Endodermal cell (in vitro differentiated cells): ENCODE data around the gene CD33. TPM values are rescaled to one million over a fixed set of nuclear protein-coding genes. Genes with fewer than 3 reads are reported as not detected.

Experiments used
- DNase-seq: peaks from one replicate; pipeline ENCODE4 v3.0.0-alpha.2; 2017
- H3K27ac ChIP-seq: 2 replicates; pipeline ENCODE4 v1.5.1; 2013; ENCODE audit warnings: mild to moderate bottlenecking, low read depth, low read length, moderate library complexity
- H3K27me3 ChIP-seq: 2 replicates; pipeline ENCODE4 v1.6.1; 2013; ENCODE audit warnings: mild to moderate bottlenecking, low read length, moderate library complexity; ENCODE audit not compliant: insufficient read depth, control insufficient read depth, poor library complexity, severe bottlenecking
- H3K36me3 ChIP-seq: 2 replicates; pipeline ENCODE4 v1.7.0; 2013; ENCODE audit warnings: mild to moderate bottlenecking, low read length, moderate library complexity; ENCODE audit not compliant: control insufficient read depth, insufficient read depth
- H3K4me1 ChIP-seq: one replicate; pipeline ENCODE4 v1.7.0; 2013; ENCODE audit warnings: low read length; ENCODE audit not compliant: control insufficient read depth, insufficient read depth
- H3K4me3 ChIP-seq: 2 replicates; pipeline ENCODE4 v1.5.1; 2013; ENCODE audit warnings: mild to moderate bottlenecking, low read length, moderate library complexity
- H3K9ac ChIP-seq: 2 replicates; pipeline ENCODE4 v1.6.1; 2013; ENCODE audit warnings: mild to moderate bottlenecking, low read length, moderate library complexity; ENCODE audit not compliant: poor library complexity, severe bottlenecking; ENCODE audit errors: extremely low read depth
- H3K9me3 ChIP-seq: 2 replicates; pipeline ENCODE4 v1.6.1; 2013; ENCODE audit warnings: mild to moderate bottlenecking, low read length, moderate library complexity; ENCODE audit not compliant: control insufficient read depth
- H3K27ac Mint-ChIP-seq: 2 replicates; pipeline ENCODE4 v1.8.0; 2020; ENCODE audit warnings: mixed read lengths
- H3K27me3 Mint-ChIP-seq: 2 replicates; pipeline ENCODE4 v1.8.0; 2021; ENCODE audit warnings: mild to moderate bottlenecking, mixed read lengths; ENCODE audit not compliant: insufficient read depth
- H3K36me3 Mint-ChIP-seq: 2 replicates; pipeline ENCODE4 v1.8.0; 2020; ENCODE audit warnings: low read depth, mixed read lengths
- H3K4me1 Mint-ChIP-seq: 2 replicates; pipeline ENCODE4 v1.8.0; 2020; ENCODE audit warnings: mixed read lengths
- H3K4me3 Mint-ChIP-seq: 2 replicates; pipeline ENCODE4 v1.8.0; 2020; ENCODE audit warnings: mild to moderate bottlenecking, moderate library complexity, mixed read lengths
- H3K9me3 Mint-ChIP-seq: 2 replicates; pipeline ENCODE4 v1.8.0; 2020; ENCODE audit warnings: mild to moderate bottlenecking, mixed read lengths
- CTCF ChIP-seq: fragments of 200-600 bp; sonication (generic); conservative IDR thresholded peaks from 2 replicates; pipeline ENCODE4 v1.5.0; 2021; ENCODE audit warnings: antibody characterized with exemption, mild to moderate bottlenecking
- WGBS, 2 experiments: methylation state at CpG; one replicate each; pipeline versions ENCODE4 v1.1.5 to v1.1.7; 2013; ENCODE audit warnings: missing lambda C conversion rate in 2 of 2, mixed read lengths in 1 of 2; ENCODE audit not compliant: insufficient coverage in 1 of 2, insufficient read length in 1 of 2; 5-methylcytosine and 5-hydroxymethylcytosine counted together
- total RNA-seq, 2 donors: library from RNA; stranded (reverse); fragmentation: NEBNext Ultra II Directional in 1 of 2; extraction: Animal tissue kit (Norgen Biotek cat#: 25700) in 1 of 2; gene quantifications; 2 replicates in 1 of 2; 3 replicates in 1 of 2; pipeline ENCODE4 v1.2.1, GENCODE V29; 2021

Gene CD33
- total RNA-seq, 2 donors from 2014 or later, result not detected

- no peak overlapping the region for H3K9ac ChIP-seq
- Mint-ChIP-seq H3K27ac (no peak overlapping the region), H3K27me3 (peaks cover 10% of the 10 kb centered on the region), H3K9me3 (no peaks in the 10 kb centered on the region), H3K4me1 (no peaks in the 10 kb centered on the region), H3K36me3 (no peaks in the 10 kb centered on the region), H3K4me3 (no peak overlapping the region)
- H3K4me3 ChIP-seq, result no peak overlapping the region
- 74 to 85% methylated on average over 5 to 9 of the region's 9 CpGs for WGBS, 2 experiments
- no peak for DNase-seq
- no peaks in the 10 kb centered on the region for H3K9me3 ChIP-seq
- no peaks in the 10 kb centered on the region for H3K36me3 ChIP-seq
- H3K4me1 ChIP-seq, result no peaks in the 10 kb centered on the region
- TF ChIP-seq CTCF, result no peak
- no peaks in the 10 kb centered on the region for H3K27me3 ChIP-seq
- no peak overlapping the region for H3K27ac ChIP-seq
Observed at GRCh38 chr19:51198641-51199040, 26.2 kb upstream of the CD33 start.

- Histone ChIP-seq H3K27me3 (no peaks in the 10 kb centered on the region), H3K9me3 (no peaks in the 10 kb centered on the region), H3K4me1 (no peaks in the 10 kb centered on the region), H3K36me3 (no peaks in the 10 kb centered on the region), H3K4me3 (no peak overlapping the region), H3K27ac (no peak overlapping the region), H3K9ac (no peak overlapping the region)
- no peak overlapping the region for H3K4me3 Mint-ChIP-seq
- H3K36me3 Mint-ChIP-seq, result no peaks in the 10 kb centered on the region
- H3K9me3 Mint-ChIP-seq, result no peaks in the 10 kb centered on the region
- H3K4me1 Mint-ChIP-seq, result no peaks in the 10 kb centered on the region
- 87 to 93% methylated on average over 6 to 10 of the region's 10 CpGs for WGBS, 2 experiments
- TF ChIP-seq CTCF, result no peak
- DNase-seq, result no peak
- H3K27me3 Mint-ChIP-seq, result peaks cover 9% of the 10 kb centered on the region
- H3K27ac Mint-ChIP-seq, result no peak overlapping the region
Observed at GRCh38 chr19:51200071-51200666, 24.7 kb upstream of the CD33 start.

- 81 to 100% methylated on average over 1 to 5 of the region's 5 CpGs for WGBS, 2 experiments
- no peak for DNase-seq
- Histone ChIP-seq H3K4me1 (no peaks in the 10 kb centered on the region), H3K9ac (no peak overlapping the region), H3K36me3 (no peaks in the 10 kb centered on the region), H3K27ac (no peak overlapping the region), H3K9me3 (no peaks in the 10 kb centered on the region), H3K27me3 (no peaks in the 10 kb centered on the region), H3K4me3 (no peak overlapping the region)
- Mint-ChIP-seq H3K27me3 (peaks cover 7% of the 10 kb centered on the region), H3K9me3 (no peaks in the 10 kb centered on the region), H3K4me1 (no peaks in the 10 kb centered on the region), H3K27ac (no peak overlapping the region), H3K4me3 (no peak overlapping the region), H3K36me3 (no peaks in the 10 kb centered on the region)
- TF ChIP-seq CTCF, result no peak
Observed at GRCh38 chr19:51201712-51202111, 23.2 kb upstream of the CD33 start.
